SK-N-SH treated with all-trans-retinoic acid at 6 μM for 48 hours (cell line): ENCODE data around the gene RAPSN.

Experiments used
- ATAC-seq: fragments of 200-7000 bp; cut with Tn5 transposase; 3 replicates; pipeline ENCODE4 v1.9.1; 2020; ENCODE audit warnings: mild to moderate bottlenecking, moderate library complexity
- ARNTL ChIP-seq: fragments of 450-650 bp; formaldehyde crosslinking; IDR thresholded peaks from 2 replicates; pipeline ENCODE4 v1.5.0; 2020; ENCODE audit warnings: low read depth, mild to moderate bottlenecking, moderate library complexity, borderline replicate concordance
- BACH2 ChIP-seq: fragments of 250-450 bp; sonication (Bioruptor Pico); IDR thresholded peaks from 2 replicates; pipeline ENCODE4 v1.9.0; 2021; ENCODE audit warnings: mild to moderate bottlenecking, borderline replicate concordance
- CSDC2 ChIP-seq: fragments of 250-450 bp; sonication (Bioruptor Pico); IDR thresholded peaks from 2 replicates; pipeline ENCODE4 v1.5.0; 2020; ENCODE audit warnings: mild to moderate bottlenecking, moderate library complexity
- ESRRG ChIP-seq: fragments of 250-450 bp; sonication (Bioruptor Pico); IDR thresholded peaks from 2 replicates; pipeline ENCODE4 v1.6.1; 2021; ENCODE audit warnings: mild to moderate bottlenecking
- GLIS3 ChIP-seq: fragments of 250-450 bp; sonication (Bioruptor Pico); IDR thresholded peaks from 2 replicates; pipeline ENCODE4 v1.5.0; 2020; ENCODE audit warnings: mild to moderate bottlenecking, moderate library complexity
- ISL1 ChIP-seq: fragments of 250-450 bp; sonication (Bioruptor Pico); IDR thresholded peaks from 2 replicates; pipeline ENCODE4 v2.1.2; 2022; ENCODE audit warnings: mild to moderate bottlenecking, moderate library complexity
- PPARA ChIP-seq: fragments of 250-450 bp; sonication (Bioruptor Pico); IDR thresholded peaks from 2 replicates; pipeline ENCODE4 v1.5.0; 2020; ENCODE audit warnings: mild to moderate bottlenecking, borderline replicate concordance
- RARB ChIP-seq: fragments of 250-450 bp; sonication (Bioruptor Pico); IDR thresholded peaks from 2 replicates; pipeline ENCODE4 v1.8.0; 2021; ENCODE audit warnings: mild to moderate bottlenecking, moderate library complexity
- SNAI2 ChIP-seq: fragments of 250-450 bp; sonication (Bioruptor Pico); IDR thresholded peaks from 2 replicates; pipeline ENCODE4 v1.5.0; 2020; ENCODE audit warnings: mild to moderate bottlenecking, moderate library complexity
- TCF4 ChIP-seq: fragments of 250-450 bp; sonication (Bioruptor Pico); IDR thresholded peaks from 2 replicates; pipeline ENCODE4 v1.8.0; 2021; ENCODE audit warnings: mild to moderate bottlenecking, moderate library complexity, borderline replicate concordance
- TOX ChIP-seq: fragments of 250-450 bp; sonication (Bioruptor Pico); IDR thresholded peaks from 2 replicates; pipeline ENCODE4 v1.8.0; 2021; ENCODE audit warnings: mild to moderate bottlenecking, moderate library complexity, borderline replicate concordance
- ZC3H10 ChIP-seq: fragments of 250-450 bp; sonication (Bioruptor Pico); IDR thresholded peaks from 2 replicates; pipeline ENCODE4 v1.5.1; 2021; ENCODE audit warnings: mild to moderate bottlenecking, moderate library complexity
- ZFP3 ChIP-seq: fragments of 250-450 bp; sonication (Bioruptor Pico); IDR thresholded peaks from 2 replicates; pipeline ENCODE4 v1.5.0; 2020; ENCODE audit warnings: mild to moderate bottlenecking, moderate library complexity
- ZFP30 ChIP-seq: fragments of 450-650 bp; formaldehyde crosslinking; IDR thresholded peaks from 2 replicates; pipeline ENCODE4 v1.5.0; 2022; ENCODE audit warnings: mild to moderate bottlenecking, moderate library complexity
- ZNF565 ChIP-seq: fragments of 450-650 bp; formaldehyde crosslinking; conservative IDR thresholded peaks from 2 replicates; pipeline ENCODE4 v1.5.0; 2020; ENCODE audit warnings: low read depth, mild to moderate bottlenecking, moderate library complexity
- ZNF70 ChIP-seq: fragments of 450-650 bp; formaldehyde crosslinking; IDR thresholded peaks from 2 replicates; pipeline ENCODE4 v1.5.0; 2020; ENCODE audit warnings: mild to moderate bottlenecking, moderate library complexity
- ZNF8 ChIP-seq: fragments of 450-650 bp; formaldehyde crosslinking; IDR thresholded peaks from 2 replicates; pipeline ENCODE4 v1.5.0; 2020; ENCODE audit warnings: mild to moderate bottlenecking, moderate library complexity
- TF ChIP-seq, protein P1 (sequence below): fragments of 250-450 bp; sonication (Bioruptor Pico); IDR thresholded peaks from 2 replicates; pipeline ENCODE4 v1.8.0; 2021; ENCODE audit warnings: low read depth, mild to moderate bottlenecking, moderate library complexity, borderline replicate concordance
- TF ChIP-seq, protein P2 (sequence below): fragments of 250-450 bp; sonication (Bioruptor Pico); IDR thresholded peaks from 2 replicates; pipeline ENCODE4 v1.8.0; 2020; ENCODE audit warnings: mild to moderate bottlenecking, moderate library complexity, borderline replicate concordance
- TF ChIP-seq, protein P3 (sequence below): fragments of 250-450 bp; sonication (Bioruptor Pico); IDR thresholded peaks from 2 replicates; pipeline ENCODE4 v1.5.1; 2020; ENCODE audit warnings: low read depth, mild to moderate bottlenecking, moderate library complexity
- TF ChIP-seq, protein P4 (sequence below): fragments of 250-450 bp; sonication (Bioruptor Pico); IDR thresholded peaks from 2 replicates; pipeline ENCODE4 v1.5.1; 2021; ENCODE audit warnings: mild to moderate bottlenecking, moderate library complexity

The RAPSN gene

DNA sequence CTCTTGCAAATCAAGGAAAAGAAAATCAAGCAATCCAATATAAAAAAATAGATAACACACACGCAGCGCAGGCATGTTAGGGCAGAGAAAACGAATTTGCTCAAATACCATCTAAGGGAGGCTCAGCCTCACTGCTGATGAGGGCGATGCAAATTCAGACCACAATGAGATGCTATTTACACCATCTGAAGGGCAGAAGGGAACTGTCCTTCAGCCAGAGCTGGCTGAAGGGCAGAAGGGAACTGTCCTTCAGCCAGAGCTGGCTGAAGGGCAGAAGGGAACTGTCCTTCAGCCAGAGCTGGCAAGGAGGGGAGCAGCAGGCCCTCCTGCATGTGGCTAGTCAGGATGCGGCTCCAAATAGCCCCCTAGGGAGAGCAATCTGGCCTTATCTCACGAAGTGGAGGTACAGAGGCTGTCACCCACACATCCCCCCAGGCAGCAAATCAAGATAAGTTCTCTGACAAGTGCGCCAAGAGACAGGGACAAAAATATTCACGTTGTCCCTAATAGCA, 48.1 kb downstream of the RAPSN start:
- peak; percentile 72 for ATAC-seq
- TF ChIP-seq ZNF8 (CRISPR knock-in tag): 0 out of 2 replicates have a peak, but pooled peaks have one; percentile 5
- TF ChIP-seq, protein P1, sequence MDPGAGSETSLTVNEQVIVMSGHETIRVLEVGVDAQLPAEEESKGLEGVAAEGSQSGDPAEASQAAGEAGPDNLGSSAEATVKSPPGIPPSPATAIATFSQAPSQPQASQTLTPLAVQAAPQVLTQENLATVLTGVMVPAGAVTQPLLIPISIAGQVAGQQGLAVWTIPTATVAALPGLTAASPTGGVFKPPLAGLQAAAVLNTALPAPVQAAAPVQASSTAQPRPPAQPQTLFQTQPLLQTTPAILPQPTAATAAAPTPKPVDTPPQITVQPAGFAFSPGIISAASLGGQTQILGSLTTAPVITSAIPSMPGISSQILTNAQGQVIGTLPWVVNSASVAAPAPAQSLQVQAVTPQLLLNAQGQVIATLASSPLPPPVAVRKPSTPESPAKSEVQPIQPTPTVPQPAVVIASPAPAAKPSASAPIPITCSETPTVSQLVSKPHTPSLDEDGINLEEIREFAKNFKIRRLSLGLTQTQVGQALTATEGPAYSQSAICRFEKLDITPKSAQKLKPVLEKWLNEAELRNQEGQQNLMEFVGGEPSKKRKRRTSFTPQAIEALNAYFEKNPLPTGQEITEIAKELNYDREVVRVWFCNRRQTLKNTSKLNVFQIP (CRISPR knock-in tag): no peak

DNA sequence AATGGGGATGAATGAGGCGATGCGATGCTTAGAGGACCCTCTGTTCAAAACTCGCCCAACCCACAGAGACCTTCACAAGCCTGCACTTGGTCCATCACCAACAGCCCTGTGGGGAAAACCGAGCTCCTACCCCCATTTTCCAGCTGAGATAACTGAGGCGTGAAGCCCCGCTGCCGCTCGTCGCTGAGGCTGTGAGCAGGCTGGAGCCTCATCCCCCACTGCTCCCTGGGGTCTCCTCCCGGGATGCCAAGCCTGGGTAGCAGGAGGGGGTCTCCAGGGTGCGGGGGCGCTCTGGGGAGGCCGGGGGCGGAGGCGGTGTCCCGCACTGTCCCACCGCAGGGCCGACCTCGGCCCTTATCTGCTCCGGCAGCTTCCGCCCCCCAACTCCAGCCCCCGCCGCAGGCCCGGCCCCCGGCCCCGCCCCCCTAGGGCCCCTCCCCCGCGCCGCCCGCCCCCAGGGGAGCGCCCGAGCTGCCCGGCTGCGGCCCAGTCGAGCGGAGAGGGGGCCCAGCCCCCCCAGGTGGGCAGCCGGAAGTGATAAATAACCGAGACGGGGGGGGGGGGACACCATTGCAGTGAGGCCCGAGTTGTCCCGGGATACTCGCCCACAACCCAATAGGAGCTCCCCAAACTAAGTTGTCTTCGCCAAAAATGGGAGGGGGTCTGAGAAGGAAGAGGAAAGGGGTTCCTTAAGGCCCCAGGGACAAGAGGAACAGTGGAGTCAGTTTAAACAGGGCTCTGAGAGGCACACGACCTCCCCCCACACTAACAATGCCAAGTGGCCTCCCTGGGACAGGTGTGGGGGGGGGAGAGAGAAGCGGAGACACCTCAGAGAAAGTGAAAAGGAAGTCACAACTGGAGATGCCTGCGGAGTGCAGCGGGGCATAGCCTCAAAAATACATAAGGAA, 48.8 kb downstream of the RAPSN start:
- ATAC-seq: peak; percentile 63

DNA sequence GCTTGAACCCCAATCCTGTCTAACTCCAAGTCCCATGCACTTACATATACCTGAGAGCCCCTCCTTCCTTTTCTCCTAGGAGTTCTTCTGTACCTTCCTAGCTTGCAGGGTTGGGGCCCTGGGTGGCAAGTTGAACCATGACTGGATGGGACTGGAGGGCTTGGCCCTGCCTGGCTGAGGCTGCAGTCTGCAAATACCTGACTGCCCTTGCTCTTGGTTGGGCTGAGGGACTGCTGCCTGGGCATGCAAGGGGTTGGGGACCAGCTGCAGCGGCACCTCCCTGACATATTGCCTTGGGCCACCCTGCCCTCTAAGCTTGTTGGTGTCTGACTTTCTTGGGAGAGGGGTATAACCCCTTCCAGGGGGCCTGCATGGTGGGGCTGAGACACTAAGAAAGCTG, 50.4 kb downstream of the RAPSN start:
- ATAC-seq: no peak

More for the DNA sequence above, 48.8 kb downstream of the RAPSN start:
- TF ChIP-seq TCF4 (CRISPR knock-in tag) (no peak), ESRRG (CRISPR knock-in tag) (0 out of 2 replicates have a peak, but pooled peaks have one; percentile 16)

DNA sequence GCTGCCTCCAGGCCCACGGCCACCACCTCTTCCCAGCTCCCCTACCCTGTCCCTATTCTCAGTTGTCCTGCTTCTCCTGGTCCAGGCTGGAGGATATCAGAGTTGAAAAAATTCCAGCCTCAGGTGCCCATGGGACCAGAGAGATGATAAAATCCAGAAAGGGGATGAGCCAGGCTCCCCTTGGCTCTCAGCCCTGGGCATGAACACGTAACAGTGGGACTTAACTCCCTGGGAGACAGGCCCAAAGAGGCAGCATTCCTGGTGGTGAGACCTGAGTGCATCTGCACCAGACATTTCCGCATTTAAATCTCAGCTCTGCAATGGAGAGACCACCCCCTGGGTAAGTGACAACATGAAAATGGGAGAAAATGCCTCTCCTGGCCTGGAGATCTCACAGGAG, 50.9 kb downstream of the RAPSN start:
- no peak for ATAC-seq
- TF ChIP-seq, protein P2, sequence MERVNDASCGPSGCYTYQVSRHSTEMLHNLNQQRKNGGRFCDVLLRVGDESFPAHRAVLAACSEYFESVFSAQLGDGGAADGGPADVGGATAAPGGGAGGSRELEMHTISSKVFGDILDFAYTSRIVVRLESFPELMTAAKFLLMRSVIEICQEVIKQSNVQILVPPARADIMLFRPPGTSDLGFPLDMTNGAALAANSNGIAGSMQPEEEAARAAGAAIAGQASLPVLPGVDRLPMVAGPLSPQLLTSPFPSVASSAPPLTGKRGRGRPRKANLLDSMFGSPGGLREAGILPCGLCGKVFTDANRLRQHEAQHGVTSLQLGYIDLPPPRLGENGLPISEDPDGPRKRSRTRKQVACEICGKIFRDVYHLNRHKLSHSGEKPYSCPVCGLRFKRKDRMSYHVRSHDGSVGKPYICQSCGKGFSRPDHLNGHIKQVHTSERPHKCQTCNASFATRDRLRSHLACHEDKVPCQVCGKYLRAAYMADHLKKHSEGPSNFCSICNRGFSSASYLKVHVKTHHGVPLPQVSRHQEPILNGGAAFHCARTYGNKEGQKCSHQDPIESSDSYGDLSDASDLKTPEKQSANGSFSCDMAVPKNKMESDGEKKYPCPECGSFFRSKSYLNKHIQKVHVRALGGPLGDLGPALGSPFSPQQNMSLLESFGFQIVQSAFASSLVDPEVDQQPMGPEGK (CRISPR knock-in tag): no peak
- no peak for TF ChIP-seq BACH2 (CRISPR knock-in tag)
- TF ChIP-seq ESRRG (CRISPR knock-in tag): no peak
- no peak for TF ChIP-seq CSDC2 (CRISPR knock-in tag)
- TF ChIP-seq ZC3H10 (CRISPR knock-in tag): no peak
- no peak for TF ChIP-seq ISL1 (CRISPR knock-in tag)
- TF ChIP-seq, protein P1 (CRISPR knock-in tag): no peak
- no peak for TF ChIP-seq ZNF565 (CRISPR knock-in tag)
- no peak for TF ChIP-seq ZFP30 (CRISPR knock-in tag)
- TF ChIP-seq, protein P3, sequence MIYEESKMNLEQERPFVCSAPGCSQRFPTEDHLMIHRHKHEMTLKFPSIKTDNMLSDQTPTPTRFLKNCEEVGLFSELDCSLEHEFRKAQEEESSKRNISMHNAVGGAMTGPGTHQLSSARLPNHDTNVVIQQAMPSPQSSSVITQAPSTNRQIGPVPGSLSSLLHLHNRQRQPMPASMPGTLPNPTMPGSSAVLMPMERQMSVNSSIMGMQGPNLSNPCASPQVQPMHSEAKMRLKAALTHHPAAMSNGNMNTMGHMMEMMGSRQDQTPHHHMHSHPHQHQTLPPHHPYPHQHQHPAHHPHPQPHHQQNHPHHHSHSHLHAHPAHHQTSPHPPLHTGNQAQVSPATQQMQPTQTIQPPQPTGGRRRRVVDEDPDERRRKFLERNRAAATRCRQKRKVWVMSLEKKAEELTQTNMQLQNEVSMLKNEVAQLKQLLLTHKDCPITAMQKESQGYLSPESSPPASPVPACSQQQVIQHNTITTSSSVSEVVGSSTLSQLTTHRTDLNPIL: no peak
- TF ChIP-seq GLIS3: no peak
- no peak for TF ChIP-seq ZFP3 (CRISPR knock-in tag)
- TF ChIP-seq RARB (CRISPR knock-in tag): no peak
- TF ChIP-seq ARNTL (CRISPR knock-in tag): no peak
- no peak for TF ChIP-seq TCF4 (CRISPR knock-in tag)
- no peak for TF ChIP-seq TOX (CRISPR knock-in tag)
- TF ChIP-seq ZNF70 (CRISPR knock-in tag): no peak
- TF ChIP-seq, protein P4, sequence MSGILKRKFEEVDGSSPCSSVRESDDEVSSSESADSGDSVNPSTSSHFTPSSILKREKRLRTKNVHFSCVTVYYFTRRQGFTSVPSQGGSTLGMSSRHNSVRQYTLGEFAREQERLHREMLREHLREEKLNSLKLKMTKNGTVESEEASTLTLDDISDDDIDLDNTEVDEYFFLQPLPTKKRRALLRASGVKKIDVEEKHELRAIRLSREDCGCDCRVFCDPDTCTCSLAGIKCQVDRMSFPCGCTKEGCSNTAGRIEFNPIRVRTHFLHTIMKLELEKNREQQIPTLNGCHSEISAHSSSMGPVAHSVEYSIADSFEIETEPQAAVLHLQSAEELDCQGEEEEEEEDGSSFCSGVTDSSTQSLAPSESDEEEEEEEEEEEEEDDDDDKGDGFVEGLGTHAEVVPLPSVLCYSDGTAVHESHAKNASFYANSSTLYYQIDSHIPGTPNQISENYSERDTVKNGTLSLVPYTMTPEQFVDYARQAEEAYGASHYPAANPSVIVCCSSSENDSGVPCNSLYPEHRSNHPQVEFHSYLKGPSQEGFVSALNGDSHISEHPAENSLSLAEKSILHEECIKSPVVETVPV: no peak

More for the DNA sequence above, 50.4 kb downstream of the RAPSN start:
- TF ChIP-seq ZFP30 (CRISPR knock-in tag) (no peak), ZNF70 (CRISPR knock-in tag) (no peak), GLIS3 (no peak), TOX (CRISPR knock-in tag) (no peak), TCF4 (CRISPR knock-in tag) (no peak), ZFP3 (CRISPR knock-in tag) (no peak), SNAI2 (no peak), CSDC2 (CRISPR knock-in tag) (no peak), ESRRG (CRISPR knock-in tag) (no peak), BACH2 (CRISPR knock-in tag) (no peak), ZNF8 (CRISPR knock-in tag) (no peak), ZNF565 (CRISPR knock-in tag) (no peak), PPARA (CRISPR knock-in tag) (no peak), ARNTL (CRISPR knock-in tag) (no peak)
- TF ChIP-seq, protein P2 (CRISPR knock-in tag): no peak
